ENCODE results near the gene KATNB1.
"Not testable (repeated sequence)": the region's sequence is repeated elsewhere in the genome, so short reads cannot be mapped to it uniquely, and the experiment has no call there.

KATNB1 gene

DNA sequence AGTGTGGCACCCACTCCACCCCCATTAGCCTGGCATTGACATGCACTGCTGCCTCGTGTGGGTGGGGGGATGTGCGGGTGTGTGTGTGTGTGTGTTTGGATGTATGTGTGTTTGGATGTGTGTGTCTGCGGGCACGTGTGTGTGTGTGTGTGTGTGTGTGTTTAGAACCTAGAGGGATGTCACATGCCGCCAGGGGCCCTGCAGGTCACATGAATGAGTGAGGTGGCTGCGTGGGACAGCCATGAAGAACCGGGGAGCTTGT lies 9.0 kb downstream of the KATNB1 start:
- TF ChIP-seq, protein P1, sequence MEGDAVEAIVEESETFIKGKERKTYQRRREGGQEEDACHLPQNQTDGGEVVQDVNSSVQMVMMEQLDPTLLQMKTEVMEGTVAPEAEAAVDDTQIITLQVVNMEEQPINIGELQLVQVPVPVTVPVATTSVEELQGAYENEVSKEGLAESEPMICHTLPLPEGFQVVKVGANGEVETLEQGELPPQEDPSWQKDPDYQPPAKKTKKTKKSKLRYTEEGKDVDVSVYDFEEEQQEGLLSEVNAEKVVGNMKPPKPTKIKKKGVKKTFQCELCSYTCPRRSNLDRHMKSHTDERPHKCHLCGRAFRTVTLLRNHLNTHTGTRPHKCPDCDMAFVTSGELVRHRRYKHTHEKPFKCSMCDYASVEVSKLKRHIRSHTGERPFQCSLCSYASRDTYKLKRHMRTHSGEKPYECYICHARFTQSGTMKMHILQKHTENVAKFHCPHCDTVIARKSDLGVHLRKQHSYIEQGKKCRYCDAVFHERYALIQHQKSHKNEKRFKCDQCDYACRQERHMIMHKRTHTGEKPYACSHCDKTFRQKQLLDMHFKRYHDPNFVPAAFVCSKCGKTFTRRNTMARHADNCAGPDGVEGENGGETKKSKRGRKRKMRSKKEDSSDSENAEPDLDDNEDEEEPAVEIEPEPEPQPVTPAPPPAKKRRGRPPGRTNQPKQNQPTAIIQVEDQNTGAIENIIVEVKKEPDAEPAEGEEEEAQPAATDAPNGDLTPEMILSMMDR (conservative IDR thresholded peaks at IDR 0.05): no peak
- TF ChIP-seq ZFX (IDR thresholded peaks at IDR 0.05): no peak
- H3K27ac ChIP-seq: no peak overlapping the region

DNA sequence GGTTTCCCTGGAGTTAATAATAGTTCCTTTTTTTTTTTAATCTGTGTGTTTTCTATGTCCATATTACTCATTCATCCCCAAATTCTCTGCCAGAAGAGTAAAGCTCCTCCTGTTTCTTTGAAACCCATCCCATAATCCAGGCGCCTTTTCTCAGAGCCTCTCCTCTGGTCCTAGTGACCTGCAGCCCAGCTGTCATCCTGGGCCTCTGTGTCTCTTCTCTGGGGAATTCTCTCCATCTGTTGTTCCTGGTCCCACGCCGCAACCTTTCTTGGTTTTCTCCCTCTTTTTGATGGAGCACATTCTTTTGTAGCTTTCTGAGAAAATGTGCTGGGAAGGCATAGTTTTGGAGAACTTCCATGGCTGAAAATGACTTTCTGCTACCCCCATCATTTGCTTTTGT lies 10.2 kb downstream of the KATNB1 start:
- H3K27ac ChIP-seq: no peak overlapping the region
- TF ChIP-seq, protein P1 (conservative IDR thresholded peaks at IDR 0.05): no peak
- no peak for TF ChIP-seq ZFX (IDR thresholded peaks at IDR 0.05)

DNA sequence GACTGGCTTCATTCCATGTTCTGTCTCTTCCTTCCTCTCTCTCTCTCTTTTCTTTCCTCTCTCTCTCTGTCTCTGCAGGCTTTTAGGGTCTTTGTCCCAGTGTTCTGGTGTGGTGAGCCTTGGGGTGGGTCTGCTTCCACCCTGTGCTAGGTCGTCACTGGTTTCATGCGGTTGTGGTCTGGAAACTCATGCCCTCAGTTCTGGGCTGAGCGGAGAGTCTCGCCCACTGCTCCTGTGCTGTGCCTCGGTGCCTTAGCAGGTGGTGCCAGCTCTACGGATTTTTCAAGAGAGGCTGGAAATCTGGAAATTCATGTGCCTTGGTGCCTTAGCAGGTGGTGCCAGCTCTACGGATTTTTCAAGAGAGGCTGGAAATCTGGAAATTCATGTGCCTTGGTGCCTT lies 10.7 kb downstream of the KATNB1 start:
- H3K27ac ChIP-seq: not testable (repeated sequence)

DNA sequence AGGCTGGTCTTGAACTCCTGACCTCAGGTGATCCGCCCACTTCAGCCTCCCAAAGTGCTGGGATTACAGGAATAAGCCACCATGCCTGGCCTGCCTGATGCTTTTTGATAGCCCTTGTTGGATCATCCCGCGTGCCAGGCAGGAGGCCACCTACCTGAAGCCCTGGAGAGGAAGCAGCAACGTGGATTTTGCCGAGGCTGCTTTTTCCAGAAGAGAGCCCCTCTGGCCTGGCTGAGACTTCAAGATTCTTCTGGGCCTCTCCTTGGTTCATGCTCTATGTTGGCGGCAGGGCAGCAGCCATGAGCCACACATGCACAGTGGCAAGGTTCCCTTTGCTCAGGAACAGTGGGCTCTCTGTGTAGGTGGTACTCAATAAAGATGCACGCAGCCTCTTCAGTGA lies 11.5 kb downstream of the KATNB1 start:
- no peak overlapping the region for H3K27ac ChIP-seq
- TF ChIP-seq ZFX (IDR thresholded peaks at IDR 0.05): no peak
- TF ChIP-seq, protein P1 (conservative IDR thresholded peaks at IDR 0.05): no peak

DNA sequence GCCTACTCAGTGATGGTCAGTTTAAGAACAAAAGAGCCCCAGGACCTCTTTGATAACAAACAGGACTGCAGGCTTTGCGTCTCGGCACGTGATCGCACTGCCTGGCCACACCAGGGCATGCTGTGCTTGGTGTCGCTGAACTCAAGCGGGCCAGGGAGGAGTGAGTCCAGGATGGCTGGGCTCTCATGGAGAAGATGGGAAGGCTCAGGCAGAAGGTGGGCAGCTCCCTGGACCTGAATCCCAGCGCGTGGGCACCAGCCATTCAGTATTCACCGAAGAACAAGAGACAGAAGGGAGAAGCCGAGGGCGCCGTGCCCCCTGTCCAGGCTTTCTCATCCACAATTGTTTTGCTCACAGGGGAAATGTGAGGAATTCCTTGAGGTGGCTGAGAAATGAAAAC lies 11.9 kb downstream of the KATNB1 start:
- TF ChIP-seq, protein P1 (conservative IDR thresholded peaks at IDR 0.05): no peak
- no peak for TF ChIP-seq ZFX (IDR thresholded peaks at IDR 0.05)
- no peak overlapping the region for H3K27ac ChIP-seq

DNA sequence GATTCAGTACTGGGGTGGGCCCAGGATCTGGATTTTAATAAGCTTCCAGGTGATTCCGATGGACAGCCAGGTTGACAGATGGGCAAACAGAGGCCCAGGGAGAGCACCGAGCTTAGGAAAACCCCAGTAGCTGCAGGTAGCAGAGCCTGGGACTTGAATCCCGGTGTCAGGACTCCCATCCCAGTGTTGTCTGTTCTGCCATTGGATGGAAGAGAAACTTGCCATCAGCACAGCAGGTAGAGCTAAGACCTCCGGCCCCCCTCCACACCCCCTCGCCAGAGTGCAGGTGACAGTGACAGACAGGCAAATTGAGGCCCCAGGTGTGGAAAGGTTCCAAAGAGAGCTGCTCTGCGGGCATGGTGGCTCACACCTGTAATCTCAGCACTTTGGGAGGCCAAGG lies 12.4 kb downstream of the KATNB1 start:
- TF ChIP-seq ZFX (IDR thresholded peaks at IDR 0.05): no peak
- TF ChIP-seq, protein P1 (conservative IDR thresholded peaks at IDR 0.05): no peak
- H3K27ac ChIP-seq: no peak overlapping the region

DNA sequence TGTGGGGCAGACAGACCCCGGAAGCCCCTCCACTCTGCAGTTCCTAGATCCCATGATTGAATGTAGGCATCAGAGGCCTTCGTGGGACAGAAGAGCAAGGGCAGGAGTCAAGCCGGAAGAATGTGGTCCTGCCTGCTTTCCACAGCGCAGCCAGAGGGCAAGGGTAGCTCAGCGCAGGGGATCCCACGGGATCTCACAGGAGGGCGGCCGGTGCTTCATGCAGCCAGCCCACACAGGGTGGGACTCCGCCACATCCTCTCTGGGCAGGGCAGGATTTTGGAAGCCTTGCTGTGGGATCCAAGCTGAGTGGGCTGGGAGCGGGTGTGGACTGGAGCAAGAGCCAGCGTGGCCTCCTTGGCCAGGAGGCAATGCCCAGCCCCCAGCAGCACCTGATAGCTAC lies 13.0 kb downstream of the KATNB1 start:
- H3K27ac ChIP-seq: no peak overlapping the region
- TF ChIP-seq ZFX (IDR thresholded peaks at IDR 0.05): no peak
- TF ChIP-seq, protein P1 (conservative IDR thresholded peaks at IDR 0.05): no peak

DNA sequence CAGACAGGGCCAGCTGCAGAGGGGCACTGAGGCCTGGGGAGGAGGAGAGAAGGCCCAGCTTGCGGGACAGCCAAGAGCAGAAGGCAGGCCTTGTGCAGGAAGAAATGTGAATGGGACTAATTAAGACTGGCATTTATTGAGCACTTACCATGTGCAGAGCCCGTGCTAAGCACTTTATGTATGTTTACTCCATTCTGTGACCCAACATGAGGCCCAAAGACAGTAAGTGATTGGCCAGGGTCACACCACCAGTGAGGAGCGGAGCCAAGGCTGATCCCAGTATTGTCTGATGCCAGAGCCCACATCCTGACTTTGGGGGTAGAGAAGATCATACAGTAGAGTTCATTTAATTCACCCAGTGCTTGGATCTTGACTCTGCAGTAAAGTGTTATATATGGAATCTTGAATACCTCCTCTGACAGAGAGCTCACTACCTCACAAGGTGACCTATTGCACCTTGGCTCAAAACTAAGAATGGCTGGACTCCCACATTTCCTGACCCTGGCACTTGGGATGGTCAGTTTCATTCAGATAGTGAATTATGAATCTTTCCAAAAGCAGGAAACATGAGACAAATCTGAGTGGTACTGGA lies 13.6 kb downstream of the KATNB1 start:
- TF ChIP-seq ZFX (IDR thresholded peaks at IDR 0.05): no peak
- TF ChIP-seq, protein P1 (conservative IDR thresholded peaks at IDR 0.05): no peak
- no peak overlapping the region for H3K27ac ChIP-seq
